ENCODE data around the gene CHST2. TPM values are rescaled to one million over a fixed set of nuclear protein-coding genes. Genes with fewer than 3 reads are reported as not detected.

CHST2 gene
- total RNA-seq, 1 donor from 2014 or later: 2.2 TPM

- TF ChIP-seq CTCF (conservative IDR thresholded peaks at IDR 0.05; ENCODE audit: low read depth, low read length): no peak
- DNase-seq (ENCODE audit: low read depth): no peak
Measured at GRCh38 chr3:143081365-143081764, 38.2 kb upstream of the CHST2 start.

GRCh38 chr3:143081844-143082778 is 37.5 kb upstream of the CHST2 start:
- DNase-seq (ENCODE audit: low read depth): no peak
- TF ChIP-seq CTCF (conservative IDR thresholded peaks at IDR 0.05; ENCODE audit: low read depth, low read length): no peak

More at GRCh38 chr3:143081365-143081764, 38.2 kb upstream of the CHST2 start:
- H3K4me3 ChIP-seq (ENCODE audit: low read depth, low read length): no peak overlapping the region

GRCh38 chr3:143083781-143084180 is 35.8 kb upstream of the CHST2 start:
- no peak overlapping the region for H3K4me3 ChIP-seq (ENCODE audit: low read depth, low read length)
- no peak for TF ChIP-seq CTCF (conservative IDR thresholded peaks at IDR 0.05; ENCODE audit: low read depth, low read length)
- no peak for DNase-seq (ENCODE audit: low read depth)

More at GRCh38 chr3:143081844-143082778, 37.5 kb upstream of the CHST2 start:
- no peak overlapping the region for H3K4me3 ChIP-seq (ENCODE audit: low read depth, low read length)

- no peak for TF ChIP-seq CTCF (conservative IDR thresholded peaks at IDR 0.05; ENCODE audit: low read depth, low read length)
- no peak overlapping the region for H3K4me3 ChIP-seq (ENCODE audit: low read depth, low read length)
- DNase-seq (ENCODE audit: low read depth): peak; percentile 26
Measured at GRCh38 chr3:143084856-143085731, 34.5 kb upstream of the CHST2 start.

- no peak for TF ChIP-seq CTCF (conservative IDR thresholded peaks at IDR 0.05; ENCODE audit: low read depth, low read length)
- no peak for DNase-seq (ENCODE audit: low read depth)
- no peak overlapping the region for H3K4me3 ChIP-seq (ENCODE audit: low read depth, low read length)
Measured at GRCh38 chr3:143088835-143089234, 30.7 kb upstream of the CHST2 start.

GRCh38 chr3:143089965-143090364 is 29.6 kb upstream of the CHST2 start:
- TF ChIP-seq CTCF (conservative IDR thresholded peaks at IDR 0.05; ENCODE audit: low read depth, low read length): no peak
- no peak for DNase-seq (ENCODE audit: low read depth)
- H3K4me3 ChIP-seq (ENCODE audit: low read depth, low read length): no peak overlapping the region

All from epithelial cell of proximal tubule (primary cell).